Calu3 (cell line): ENCODE data around the gene HMOX2. TPM values are rescaled to one million over a fixed set of nuclear protein-coding genes. Genes with fewer than 3 reads are reported as not detected.
A peak's percentile ranks its signal among the peaks of the same experiment; 100 is the strongest.

Source experiments
- BruUV-seq: library from RNA; stranded (reverse); fragments of 400-500 nt; replicated peaks from 2 replicates; lab custom pipeline; 2021; lab: Mats Ljungman, UMichigan
- CTCF ChIA-PET: fragments of 300-600 bp; sonication (Branson Sonifier 250); formaldehyde crosslinking; loops from one replicate; lab custom pipeline; 2022; ENCODE audit warnings: antibody characterized with exemption; lab: Charles Lee
- DNase-seq: peaks from one replicate; pipeline ENCODE4 v3.0.0; 2022
- H3K27ac Mint-ChIP-seq: one replicate; pipeline ENCODE4 v1.8.0; 2022; ENCODE audit warnings: mixed read lengths; ENCODE audit not compliant: unreplicated experiment
- H3K27me3 Mint-ChIP-seq: one replicate; pipeline ENCODE4 v1.8.0; 2022; ENCODE audit warnings: mixed read lengths; ENCODE audit not compliant: unreplicated experiment
- H3K36me3 Mint-ChIP-seq: one replicate; pipeline ENCODE4 v1.8.0; 2022; ENCODE audit warnings: mild to moderate bottlenecking, moderate library complexity, mixed read lengths; ENCODE audit not compliant: insufficient read depth, unreplicated experiment
- H3K4me1 Mint-ChIP-seq: one replicate; pipeline ENCODE4 v1.8.0; 2022; ENCODE audit warnings: mild to moderate bottlenecking, low read depth, mixed read lengths; ENCODE audit not compliant: unreplicated experiment
- H3K4me3 Mint-ChIP-seq: one replicate; pipeline ENCODE4 v1.8.0; 2022; ENCODE audit warnings: mild to moderate bottlenecking, low read depth, moderate library complexity, mixed read lengths; ENCODE audit not compliant: unreplicated experiment
- H3K9me3 Mint-ChIP-seq: one replicate; pipeline ENCODE4 v1.8.0; 2022; ENCODE audit warnings: low read depth, mixed read lengths; ENCODE audit not compliant: unreplicated experiment
- intact Hi-C: fragments of 100-400 bp; cut with micrococcal nuclease; formaldehyde crosslinking; loops from one replicate; pipeline ENCODE4 v1.10.0; 2022; ENCODE audit not compliant: unreplicated experiment
- total RNA-seq: library from RNA; stranded (reverse); gene quantifications from 2 replicates; pipeline ENCODE4 v1.2.3, GENCODE V29; 2022
- TF ChIP-seq, protein P1 (sequence below): fragments of 200-600 bp; IDR thresholded peaks from one replicate; pipeline ENCODE4 v1.8.0; 2022; ENCODE audit warnings: antibody characterized with exemption; ENCODE audit not compliant: unreplicated experiment

Gene HMOX2
- total RNA-seq, 1 experiment from 2014 or later = 79.2 TPM

DNA sequence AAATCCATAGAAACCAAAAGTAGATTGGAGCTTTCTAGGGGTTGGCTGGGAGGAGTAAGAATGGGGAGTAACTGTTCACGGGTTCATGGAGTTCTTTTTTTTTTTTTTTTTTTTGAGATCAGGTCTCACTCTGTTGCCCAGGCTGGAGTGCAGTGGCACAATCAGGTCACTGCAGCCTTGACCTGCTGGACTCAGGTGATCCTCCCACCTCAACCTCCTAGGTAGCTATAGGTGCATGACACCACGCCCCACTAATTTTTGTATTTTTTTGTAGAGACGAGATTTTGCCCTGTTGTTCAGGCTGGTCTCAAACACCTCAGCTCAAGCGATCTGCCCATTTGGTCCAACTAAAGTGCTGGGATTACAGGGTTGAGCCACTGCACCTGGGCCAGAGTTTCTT, 3.3 kb upstream of the HMOX2 start:
- CTCF ChIA-PET = interaction anchor here (0.7 kb wide), 1 partner anchor 122 kb away, joined by 5 read pairs; the partner anchor contains the start of gene PAM16
- Mint-ChIP-seq H3K4me3 (peak overlapping the region; percentile 80), H3K36me3 (peaks cover 74% of the 10 kb centered on the region), H3K9me3 (no peaks in the 10 kb centered on the region), H3K4me1 (peaks cover 3% of the 10 kb centered on the region), H3K27me3 (no peaks in the 10 kb centered on the region), H3K27ac (peak overlapping the region; percentile 30)
- no TSS peak for BruUV-seq
- DNase-seq = no peak
- intact Hi-C loops = no loop called here
- TF ChIP-seq, protein P1, sequence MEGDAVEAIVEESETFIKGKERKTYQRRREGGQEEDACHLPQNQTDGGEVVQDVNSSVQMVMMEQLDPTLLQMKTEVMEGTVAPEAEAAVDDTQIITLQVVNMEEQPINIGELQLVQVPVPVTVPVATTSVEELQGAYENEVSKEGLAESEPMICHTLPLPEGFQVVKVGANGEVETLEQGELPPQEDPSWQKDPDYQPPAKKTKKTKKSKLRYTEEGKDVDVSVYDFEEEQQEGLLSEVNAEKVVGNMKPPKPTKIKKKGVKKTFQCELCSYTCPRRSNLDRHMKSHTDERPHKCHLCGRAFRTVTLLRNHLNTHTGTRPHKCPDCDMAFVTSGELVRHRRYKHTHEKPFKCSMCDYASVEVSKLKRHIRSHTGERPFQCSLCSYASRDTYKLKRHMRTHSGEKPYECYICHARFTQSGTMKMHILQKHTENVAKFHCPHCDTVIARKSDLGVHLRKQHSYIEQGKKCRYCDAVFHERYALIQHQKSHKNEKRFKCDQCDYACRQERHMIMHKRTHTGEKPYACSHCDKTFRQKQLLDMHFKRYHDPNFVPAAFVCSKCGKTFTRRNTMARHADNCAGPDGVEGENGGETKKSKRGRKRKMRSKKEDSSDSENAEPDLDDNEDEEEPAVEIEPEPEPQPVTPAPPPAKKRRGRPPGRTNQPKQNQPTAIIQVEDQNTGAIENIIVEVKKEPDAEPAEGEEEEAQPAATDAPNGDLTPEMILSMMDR = no peak

DNA sequence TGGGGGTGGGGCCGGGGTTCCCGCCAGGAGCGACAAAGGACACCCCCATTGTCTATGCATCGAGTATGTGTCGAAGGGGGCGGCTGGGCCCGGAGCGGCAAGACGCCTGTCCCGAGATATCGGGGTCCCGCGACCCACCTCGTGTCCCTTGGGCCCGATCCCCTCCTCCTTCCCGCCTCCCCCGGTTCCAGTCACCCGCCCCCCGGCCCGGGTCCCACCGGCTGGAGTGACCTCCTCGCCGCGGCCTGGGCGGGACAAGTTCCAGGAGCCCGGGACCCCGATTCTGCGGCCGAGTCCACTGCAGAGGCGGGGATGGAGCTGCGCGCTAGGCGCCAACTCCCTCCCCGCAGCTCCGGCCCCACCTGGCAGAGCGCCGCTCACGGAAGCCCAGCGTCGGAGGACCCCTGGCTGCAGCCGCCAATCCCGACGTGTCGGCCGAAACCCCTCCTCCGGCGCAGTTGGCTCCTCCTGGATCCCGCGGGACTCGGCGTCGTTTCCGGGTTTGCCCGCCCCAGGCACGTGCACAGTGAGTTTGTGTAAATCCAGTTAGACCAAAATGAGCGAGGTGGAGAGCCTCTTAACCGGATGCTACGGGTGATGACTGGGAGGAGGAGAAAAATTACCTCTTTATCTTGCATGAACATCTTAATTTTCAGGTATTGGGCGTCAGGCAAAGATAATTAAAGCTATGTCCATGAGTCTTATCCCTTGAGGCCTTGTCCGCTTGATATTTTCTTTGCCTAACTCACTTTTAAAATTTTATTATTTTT, 1.8 kb upstream of the HMOX2 start, which contains the start of gene NMRAL1:
Gene NMRAL1 (minus strand): TSS at position 434 of the 770 bp plus-strand sequence. CDS start 493 bp downstream, outside the sequence.
- H3K27ac Mint-ChIP-seq = peak within 1 kb of the TSS; percentile 91
- peak; percentile 98 for DNase-seq
- H3K9me3 Mint-ChIP-seq = no peaks in the 10 kb centered on the region
- intact Hi-C loops = no loop called here
- peaks cover 67% of the 10 kb centered on the region for H3K36me3 Mint-ChIP-seq
- H3K4me1 Mint-ChIP-seq = peaks cover 9% of the 10 kb centered on the region
- CTCF ChIA-PET = no interaction called here
- H3K4me3 Mint-ChIP-seq = peak within 1 kb of the TSS; percentile 80
- BruUV-seq = no TSS peak
- no peaks in the 10 kb centered on the region for H3K27me3 Mint-ChIP-seq
- TF ChIP-seq, protein P1 = no peak

DNA sequence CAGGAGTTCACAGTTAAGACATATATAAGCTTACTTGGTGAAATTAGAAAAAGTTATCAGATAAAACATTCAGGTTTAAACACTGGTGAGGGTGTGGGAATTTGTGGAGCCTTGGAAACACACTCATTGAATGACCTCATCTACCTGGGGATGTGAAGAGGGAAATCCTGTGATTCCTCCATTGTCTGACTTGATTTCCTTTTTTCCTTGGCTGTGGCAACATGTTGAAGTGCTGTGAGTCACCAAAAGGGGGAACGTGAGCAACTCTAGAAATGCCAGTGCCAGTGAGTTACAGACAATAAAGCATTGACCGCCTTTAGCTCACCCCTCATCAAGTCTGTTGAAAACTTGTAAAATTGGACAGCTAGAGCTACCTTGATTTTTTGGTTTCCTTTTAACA, 1.8 kb downstream of the HMOX2 start:
- DNase-seq = peak; percentile 52
- H3K4me1 Mint-ChIP-seq = peaks cover 17% of the 10 kb centered on the region
- H3K36me3 Mint-ChIP-seq = peaks cover 53% of the 10 kb centered on the region
- intact Hi-C loops = no loop called here
- peak overlapping the region; percentile 79 for H3K27ac Mint-ChIP-seq
- H3K27me3 Mint-ChIP-seq = no peaks in the 10 kb centered on the region
- TSS peak; percentile 22 for BruUV-seq
- TF ChIP-seq, protein P1 = no peak
- CTCF ChIA-PET = interaction anchor here (0.5 to 1.8 kb wide), 10 partner anchors 9 to 576 kb away, joined by 3 to 14 read pairs (median 3); partner anchors contain the start of genes C16orf96 and MGRN1
- peak overlapping the region; percentile 82 for H3K4me3 Mint-ChIP-seq
- no peaks in the 10 kb centered on the region for H3K9me3 Mint-ChIP-seq

DNA sequence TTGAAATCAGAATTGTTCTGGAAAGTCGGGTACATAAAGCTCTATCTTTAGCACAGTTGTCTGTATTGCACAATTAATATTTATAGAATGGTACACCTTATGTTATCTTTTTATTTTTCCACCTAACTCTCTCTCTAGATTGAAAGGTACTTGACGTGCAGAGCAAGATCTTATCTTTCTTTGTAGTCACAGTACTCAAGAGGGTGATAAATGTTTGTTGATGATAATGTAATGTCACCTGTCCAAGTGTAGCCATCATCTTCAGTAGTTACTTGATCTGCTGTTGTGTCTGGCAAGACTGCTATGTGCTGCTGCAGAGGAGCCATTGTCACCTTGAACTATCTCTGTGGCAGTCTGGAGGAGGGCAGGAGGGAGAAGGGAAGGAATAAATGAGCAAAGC, 5.3 kb downstream of the HMOX2 start:
- Mint-ChIP-seq H3K36me3 (peaks cover 35% of the 10 kb centered on the region), H3K9me3 (no peaks in the 10 kb centered on the region), H3K4me1 (peaks cover 33% of the 10 kb centered on the region), H3K4me3 (no peak overlapping the region), H3K27ac (no peak overlapping the region), H3K27me3 (no peaks in the 10 kb centered on the region)
- CTCF ChIA-PET = interaction anchor here (1.3 kb wide), 1 partner anchor 18 kb away, joined by 3 read pairs; no protein-coding TSS in a partner anchor
- BruUV-seq = no TSS peak
- DNase-seq = no peak
- intact Hi-C loops = no loop called here
- TF ChIP-seq, protein P1 = no peak
